IMR-90 (cell line): ENCODE measurements around the gene CIITA.

Experiments
- MAZ ChIP-seq: IDR thresholded peaks from 2 replicates; pipeline ENCODE4 v1.6.1; 2012; ENCODE audit warnings: low read depth, mild to moderate bottlenecking, low read length, improper control_type of control experiment, moderate library complexity, borderline replicate concordance
- MXI1 ChIP-seq: IDR thresholded peaks from 2 replicates; pipeline ENCODE4 v1.6.1; 2012; ENCODE audit warnings: low read depth, mild to moderate bottlenecking, low read length, moderate library complexity, borderline replicate concordance
- POLR2A ChIP-seq: IDR thresholded peaks from 2 replicates; pipeline ENCODE4 v1.6.1; 2012; ENCODE audit warnings: mild to moderate bottlenecking, low read depth, low read length
- RAD21 ChIP-seq: IDR thresholded peaks from 2 replicates; pipeline ENCODE4 v1.6.1; 2012; ENCODE audit warnings: low read length, improper control_type of control experiment
- SMC3 ChIP-seq: fragments of 150-350 bp; IDR thresholded peaks from 2 replicates; pipeline ENCODE4 v1.6.1; 2016; ENCODE audit warnings: low read depth, mild to moderate bottlenecking, antibody characterized with exemption, low read length, moderate library complexity
- TF ChIP-seq, protein P1 (sequence below): conservative IDR thresholded peaks from 2 replicates; pipeline ENCODE4 v1.5.1; 2012; ENCODE audit warnings: mild to moderate bottlenecking, low read depth, low read length, improper control_type of control experiment

DNA sequence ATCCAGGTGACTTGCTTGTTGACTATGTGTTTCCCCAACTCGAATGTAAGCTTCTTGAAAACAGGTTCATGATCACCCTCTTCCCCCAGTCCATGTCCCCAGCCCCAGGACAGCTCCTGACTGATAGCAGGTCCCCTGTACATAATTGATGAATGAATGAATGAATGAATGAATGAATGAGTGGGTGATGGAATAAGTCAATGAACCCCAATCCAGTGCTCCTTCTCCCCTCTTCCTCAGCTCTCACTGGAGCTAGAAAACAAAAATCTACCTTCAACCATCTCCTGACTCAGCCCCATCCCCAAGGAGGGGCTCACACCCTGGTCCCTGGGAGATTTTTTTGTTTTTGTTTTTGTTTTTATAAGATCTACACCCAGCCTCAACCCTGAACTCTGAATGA lies 42.2 kb upstream of the CIITA start:
- TF ChIP-seq POLR2A (no peak), MAZ (no peak), MXI1 (no peak), SMC3 (no peak), RAD21 (no peak)
- TF ChIP-seq, protein P1, sequence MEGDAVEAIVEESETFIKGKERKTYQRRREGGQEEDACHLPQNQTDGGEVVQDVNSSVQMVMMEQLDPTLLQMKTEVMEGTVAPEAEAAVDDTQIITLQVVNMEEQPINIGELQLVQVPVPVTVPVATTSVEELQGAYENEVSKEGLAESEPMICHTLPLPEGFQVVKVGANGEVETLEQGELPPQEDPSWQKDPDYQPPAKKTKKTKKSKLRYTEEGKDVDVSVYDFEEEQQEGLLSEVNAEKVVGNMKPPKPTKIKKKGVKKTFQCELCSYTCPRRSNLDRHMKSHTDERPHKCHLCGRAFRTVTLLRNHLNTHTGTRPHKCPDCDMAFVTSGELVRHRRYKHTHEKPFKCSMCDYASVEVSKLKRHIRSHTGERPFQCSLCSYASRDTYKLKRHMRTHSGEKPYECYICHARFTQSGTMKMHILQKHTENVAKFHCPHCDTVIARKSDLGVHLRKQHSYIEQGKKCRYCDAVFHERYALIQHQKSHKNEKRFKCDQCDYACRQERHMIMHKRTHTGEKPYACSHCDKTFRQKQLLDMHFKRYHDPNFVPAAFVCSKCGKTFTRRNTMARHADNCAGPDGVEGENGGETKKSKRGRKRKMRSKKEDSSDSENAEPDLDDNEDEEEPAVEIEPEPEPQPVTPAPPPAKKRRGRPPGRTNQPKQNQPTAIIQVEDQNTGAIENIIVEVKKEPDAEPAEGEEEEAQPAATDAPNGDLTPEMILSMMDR = no peak
